Measurements from ENCODE around the gene TUBA1A.

- no peak for TF ChIP-seq EZH2 (IDR thresholded peaks at IDR 0.05)
- TF ChIP-seq, protein P1, sequence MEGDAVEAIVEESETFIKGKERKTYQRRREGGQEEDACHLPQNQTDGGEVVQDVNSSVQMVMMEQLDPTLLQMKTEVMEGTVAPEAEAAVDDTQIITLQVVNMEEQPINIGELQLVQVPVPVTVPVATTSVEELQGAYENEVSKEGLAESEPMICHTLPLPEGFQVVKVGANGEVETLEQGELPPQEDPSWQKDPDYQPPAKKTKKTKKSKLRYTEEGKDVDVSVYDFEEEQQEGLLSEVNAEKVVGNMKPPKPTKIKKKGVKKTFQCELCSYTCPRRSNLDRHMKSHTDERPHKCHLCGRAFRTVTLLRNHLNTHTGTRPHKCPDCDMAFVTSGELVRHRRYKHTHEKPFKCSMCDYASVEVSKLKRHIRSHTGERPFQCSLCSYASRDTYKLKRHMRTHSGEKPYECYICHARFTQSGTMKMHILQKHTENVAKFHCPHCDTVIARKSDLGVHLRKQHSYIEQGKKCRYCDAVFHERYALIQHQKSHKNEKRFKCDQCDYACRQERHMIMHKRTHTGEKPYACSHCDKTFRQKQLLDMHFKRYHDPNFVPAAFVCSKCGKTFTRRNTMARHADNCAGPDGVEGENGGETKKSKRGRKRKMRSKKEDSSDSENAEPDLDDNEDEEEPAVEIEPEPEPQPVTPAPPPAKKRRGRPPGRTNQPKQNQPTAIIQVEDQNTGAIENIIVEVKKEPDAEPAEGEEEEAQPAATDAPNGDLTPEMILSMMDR (IDR thresholded peaks at IDR 0.05): no peak
Measured at GRCh38 chr12:49187184-49187583, 1.7 kb downstream of the TUBA1A start.

All from neural progenitor cell (in vitro differentiated cells).